Pons (tissue), 1 donor: Measurements from ENCODE around the gene CCDC34.
"Not testable (repeated sequence)": the region's sequence is repeated elsewhere in the genome, so short reads cannot be mapped to it uniquely, and the experiment has no call there.

Experiments used
- DNase-seq: peaks from one replicate; pipeline ENCODE4 v3.0.0-alpha.2; 2016; ENCODE audit warnings: low spot score

The CCDC34 gene

DNA sequence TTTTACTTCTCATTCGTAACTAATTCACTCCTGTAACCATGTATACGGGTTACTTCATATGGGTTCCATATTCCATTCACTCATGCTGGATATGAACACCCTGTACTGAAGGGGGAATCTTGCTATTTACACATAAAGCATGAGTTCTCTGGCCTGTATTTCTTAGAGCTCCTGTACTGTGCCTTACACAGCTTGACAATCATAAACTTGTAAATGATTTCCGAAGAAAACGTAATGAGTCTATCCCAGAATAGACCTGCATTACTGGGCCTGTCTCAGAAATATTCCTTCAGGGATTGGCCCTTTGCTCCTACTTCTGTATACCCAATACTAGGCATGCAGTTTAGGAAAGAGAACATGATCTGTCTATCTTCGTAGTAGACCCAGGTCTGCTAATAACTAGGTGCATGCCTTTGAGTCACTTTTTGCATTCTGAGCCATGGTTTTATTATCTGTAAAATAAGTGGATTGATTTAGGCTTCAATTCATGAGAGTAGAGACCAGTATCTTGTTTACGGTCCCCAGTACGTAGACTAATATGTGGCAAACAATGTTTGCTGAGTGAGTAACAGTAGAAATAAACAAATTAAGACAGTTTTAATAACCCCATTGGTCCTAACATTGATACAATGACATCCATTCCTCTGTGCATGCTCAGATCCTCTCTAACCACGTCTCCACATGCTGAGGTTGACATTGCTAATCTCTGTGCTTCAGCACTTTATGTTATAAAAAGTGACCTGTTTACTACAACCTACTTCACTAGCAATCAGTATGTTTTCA is 1.2 kb downstream of the CCDC34 start:
- DNase-seq = no peak

GRCh38 chr11:27358296-27358695 is 4.7 kb downstream of the CCDC34 start:
- DNase-seq = no peak

DNA sequence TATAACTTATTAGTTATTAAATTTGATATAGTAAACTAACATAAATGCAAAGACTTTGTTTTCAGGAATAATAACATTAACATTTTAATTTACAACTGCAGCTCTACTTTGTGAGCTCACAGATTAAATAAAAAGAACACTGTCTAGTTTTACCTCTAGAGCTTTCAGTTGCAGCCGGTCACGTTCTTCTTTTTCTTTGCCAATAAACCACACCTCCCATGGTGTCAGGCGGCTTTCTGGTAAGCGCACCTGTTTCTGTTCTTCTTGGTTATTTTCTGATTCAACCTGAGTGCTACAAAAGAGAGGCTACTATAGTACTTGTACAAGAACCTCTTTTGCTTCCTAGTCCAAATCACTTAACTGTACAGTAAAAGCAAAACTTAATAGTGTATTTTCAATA is 5.8 kb downstream of the CCDC34 start:
- no peak for DNase-seq

GRCh38 chr11:27356624-27357222 is 6.3 kb downstream of the CCDC34 start:
- no peak for DNase-seq

DNA sequence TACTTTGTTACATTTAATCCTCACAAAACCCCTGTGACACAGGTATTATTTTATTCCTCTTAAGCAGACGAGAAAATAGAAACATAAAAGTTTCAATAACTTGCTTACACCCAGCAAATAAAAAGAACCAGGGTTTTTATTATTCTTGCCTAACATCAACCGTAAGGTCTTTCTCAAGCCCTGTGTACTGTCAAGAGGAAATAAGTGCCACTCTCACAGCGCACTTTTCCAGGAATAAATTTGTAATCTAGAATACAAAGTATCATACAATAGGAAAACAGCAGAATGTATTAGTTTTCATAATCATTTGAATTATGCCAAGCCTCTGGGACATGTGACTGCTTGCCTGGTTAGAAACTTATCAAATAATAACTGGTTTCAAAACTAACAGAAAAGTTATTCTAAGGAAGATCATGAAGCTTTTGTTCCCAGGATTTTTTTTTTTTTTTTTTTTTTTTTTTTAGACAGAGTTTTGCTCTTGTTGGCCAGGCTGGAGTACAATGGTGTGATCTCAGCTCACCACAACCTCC is 7.4 kb downstream of the CCDC34 start:
- DNase-seq = no peak

DNA sequence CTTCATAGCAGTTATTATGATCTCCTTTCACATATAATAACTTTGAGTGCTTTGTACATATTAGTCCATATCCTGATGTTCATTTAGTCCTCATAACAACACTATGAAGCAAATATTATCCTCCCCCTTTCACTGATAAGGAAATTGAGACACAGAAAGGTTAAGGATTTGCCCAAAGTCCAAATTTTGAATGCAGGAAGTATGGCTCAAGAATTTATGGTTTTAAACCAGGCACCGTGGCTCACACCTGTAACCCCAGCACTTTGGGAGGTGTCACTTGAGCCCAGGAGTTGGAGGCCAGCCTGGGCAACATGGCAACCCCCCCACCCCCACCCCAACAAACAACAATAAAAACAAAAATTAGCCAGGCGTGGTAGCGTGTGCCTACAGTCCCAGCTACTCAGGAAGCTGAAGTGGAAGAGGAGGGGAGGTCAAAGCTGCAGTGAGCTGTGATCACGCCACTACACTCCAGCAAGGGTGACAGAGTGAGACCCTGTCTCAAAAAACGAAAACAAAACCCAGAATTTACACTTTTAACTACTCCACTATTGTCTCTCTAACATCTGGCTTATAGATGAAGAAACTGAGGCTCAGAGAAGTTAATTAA is 8.6 kb downstream of the CCDC34 start:
- no peak for DNase-seq

DNA sequence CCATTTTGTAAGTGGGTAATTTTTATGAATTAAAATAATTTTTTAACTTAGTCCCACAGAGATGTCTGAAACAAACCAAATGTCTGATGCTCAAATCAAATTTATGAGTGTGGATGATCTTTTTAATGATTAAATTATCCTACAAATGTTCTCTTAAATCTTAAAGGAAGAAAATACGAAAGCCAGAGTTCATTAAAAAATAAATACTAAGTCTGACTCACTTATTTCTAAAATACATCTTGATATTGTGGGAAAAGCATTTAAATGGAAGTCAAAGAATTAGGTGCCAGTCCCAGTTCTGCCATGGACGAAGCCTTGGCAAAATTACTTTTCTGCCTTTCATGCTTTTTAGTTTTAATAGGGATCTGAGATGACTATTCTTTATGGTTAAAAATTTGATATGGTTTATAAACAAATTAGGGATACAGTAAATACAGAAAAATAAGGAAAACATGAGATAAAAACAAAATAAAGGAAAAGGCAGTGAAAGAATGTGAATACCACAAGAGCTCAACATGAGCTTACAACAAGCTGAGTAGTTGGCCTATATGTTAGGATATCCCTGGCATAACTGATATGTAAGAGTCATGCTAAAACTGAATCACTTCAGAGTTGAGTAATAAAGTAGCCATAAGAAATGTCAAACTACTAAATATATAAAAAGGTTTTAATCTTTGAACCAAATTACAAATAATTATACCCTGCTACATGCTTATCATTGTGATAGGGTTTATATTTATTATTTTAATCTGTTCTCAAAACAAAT is 9.2 kb downstream of the CCDC34 start:
- no peak for DNase-seq

- no peak for DNase-seq
These were observed 10.2 kb downstream of the CCDC34 start for GRCh38 chr11:27352781-27353180.

DNA sequence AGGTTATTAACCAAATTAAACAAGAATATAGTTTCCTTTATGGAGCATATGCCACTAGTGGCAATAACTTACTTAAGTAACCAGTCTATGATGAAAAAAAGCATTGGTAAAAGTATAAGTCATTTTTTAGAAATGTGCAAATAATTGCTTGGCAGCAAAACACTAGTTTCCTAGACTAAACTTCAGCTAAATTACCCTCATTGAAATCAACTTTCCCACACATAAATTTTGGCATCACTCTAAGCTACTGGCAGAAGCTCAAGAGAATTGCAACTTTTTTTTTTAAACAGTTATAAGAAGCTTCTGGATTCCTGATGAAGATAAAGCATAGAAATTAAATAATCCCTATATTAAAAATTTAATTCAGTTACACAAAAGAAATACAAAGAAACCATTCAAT is 12.5 kb downstream of the CCDC34 start:
- DNase-seq = no peak

GRCh38 chr11:27349919-27350318 is 13.1 kb downstream of the CCDC34 start:
- no peak for DNase-seq

- DNase-seq = no peak
These were observed 14.6 kb downstream of the CCDC34 start for GRCh38 chr11:27348340-27348873.

GRCh38 chr11:27347359-27348339 is 15.4 kb downstream of the CCDC34 start:
- DNase-seq = no peak

DNA sequence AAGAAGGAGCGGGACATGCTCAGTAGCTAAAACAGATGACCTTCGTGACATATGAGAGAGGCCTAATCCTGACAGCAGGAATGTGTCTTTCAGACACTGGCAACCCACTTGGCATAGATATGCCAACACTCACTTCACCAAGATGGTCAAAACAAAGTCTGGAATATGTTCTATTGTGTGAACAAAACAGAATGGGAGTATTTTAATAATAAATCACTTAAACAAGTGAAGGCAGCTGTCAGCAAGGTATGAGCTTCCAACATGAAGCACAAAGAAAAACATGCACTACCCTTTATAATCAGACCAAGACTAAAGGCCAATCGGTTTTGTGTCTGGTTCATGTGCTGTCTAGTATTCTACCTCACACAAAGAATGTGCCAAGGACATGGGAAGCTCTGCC is 23.1 kb downstream of the CCDC34 start:
- DNase-seq = no peak

- DNase-seq = not testable (repeated sequence)
These were observed 28.3 kb downstream of the CCDC34 start for GRCh38 chr11:27334764-27335163.

GRCh38 chr11:27331981-27332380 is 31.0 kb downstream of the CCDC34 start:
- DNase-seq = no peak

GRCh38 chr11:27330633-27331270 is 32.3 kb downstream of the CCDC34 start:
- no peak for DNase-seq

DNA sequence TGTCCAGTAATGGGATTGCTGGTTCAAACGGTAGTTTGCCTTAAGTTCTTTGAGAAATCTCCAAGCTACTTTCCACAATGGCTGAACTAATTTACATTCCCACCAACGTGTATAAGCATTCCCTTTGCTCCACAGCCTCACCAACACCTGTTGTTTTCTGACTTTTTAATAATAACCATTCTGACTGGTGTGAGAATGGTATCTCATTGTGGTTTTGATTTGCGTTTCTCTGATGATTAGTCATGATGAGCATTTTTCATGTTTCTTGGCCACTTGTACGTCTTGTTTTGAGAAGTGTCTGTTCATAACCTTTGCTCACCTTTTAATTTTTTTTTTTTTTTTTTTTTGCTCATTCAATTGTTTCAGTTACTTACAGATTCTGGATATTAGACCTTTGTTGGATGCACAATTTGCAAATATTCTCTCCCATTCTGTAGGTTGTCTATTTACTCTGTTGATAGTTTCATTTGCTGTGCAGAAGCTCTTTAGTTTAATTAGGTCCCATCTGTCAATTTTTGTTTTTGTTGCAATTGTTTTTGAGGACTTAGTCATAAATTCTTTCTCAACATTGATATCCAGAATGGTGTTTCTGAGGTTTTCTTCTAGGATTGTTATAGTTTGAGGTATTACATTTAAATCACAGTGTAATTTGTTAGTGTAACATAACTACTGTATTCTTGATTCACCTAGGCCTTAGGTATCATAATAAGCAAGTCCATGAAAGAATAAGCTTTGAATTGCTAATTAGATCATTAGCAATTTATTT is 33.0 kb downstream of the CCDC34 start:
- no peak for DNase-seq

DNA sequence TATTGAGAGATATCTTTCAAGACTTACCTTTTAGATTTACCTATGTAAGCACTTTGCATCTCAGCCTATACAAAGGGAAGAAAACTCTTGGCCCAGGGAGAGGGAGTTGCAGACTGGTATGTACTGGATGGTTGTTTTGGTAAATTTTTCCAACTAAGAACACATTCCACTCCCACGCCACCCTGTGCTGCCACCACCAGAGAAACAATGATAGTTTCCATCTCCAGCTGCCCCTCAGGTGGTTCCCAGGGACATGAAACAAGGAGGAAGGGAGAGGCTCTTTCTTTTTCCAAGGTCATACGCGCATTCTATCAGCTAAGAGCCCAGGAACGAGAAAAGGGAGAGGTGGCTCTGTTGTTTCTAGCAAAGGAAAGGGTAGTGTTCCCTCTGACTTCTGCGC is 34.4 kb downstream of the CCDC34 start:
- no peak for DNase-seq

DNA sequence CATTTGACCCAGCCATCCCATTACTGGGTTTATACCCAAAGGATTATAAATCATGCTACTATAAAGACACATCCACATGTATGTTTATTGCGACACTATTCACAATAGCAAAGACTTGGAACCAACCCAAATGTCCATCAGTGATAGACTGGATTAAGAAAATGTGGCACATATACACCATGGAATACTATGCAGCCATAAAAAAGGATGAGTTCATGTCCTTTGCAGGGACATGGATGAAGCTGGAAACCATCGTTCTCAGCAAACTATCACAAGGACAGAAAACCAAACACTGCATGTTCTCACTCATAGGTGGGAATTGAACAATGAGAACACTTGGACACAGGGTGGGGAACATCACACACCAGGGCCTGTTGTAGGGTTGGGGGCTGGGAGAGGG is 36.0 kb downstream of the CCDC34 start:
- DNase-seq = not testable (repeated sequence)

DNA sequence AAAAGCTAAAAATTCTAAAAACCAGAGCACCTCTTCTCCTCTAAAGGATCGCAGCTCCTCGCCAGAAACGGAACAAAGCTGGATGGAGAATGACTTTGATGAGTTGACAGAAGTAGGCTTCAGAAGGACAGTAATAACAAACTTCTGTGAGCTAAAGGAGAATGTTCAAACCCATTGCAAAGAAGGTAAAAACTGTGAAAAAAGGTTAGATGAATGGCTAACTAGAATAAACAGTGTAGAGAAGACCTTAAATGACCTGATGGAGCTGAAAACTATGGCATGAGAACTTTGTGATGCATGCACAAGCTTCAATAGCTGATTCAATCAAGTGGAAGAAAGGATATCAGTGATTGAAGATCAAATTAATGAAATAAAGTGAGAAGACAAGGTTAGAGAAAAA is 40.8 kb downstream of the CCDC34 start:
- DNase-seq = not testable (repeated sequence)
